ENCODE measurements around the gene SEMA4C. TPM values are rescaled to one million over a fixed set of nuclear protein-coding genes. Genes with fewer than 3 reads are reported as not detected.

The SEMA4C gene
- total and polyA plus RNA-seq, 9 of the 15 experiments (the other 6 are each of a cell fraction or from before 2014, with no cell fraction given): 0.32 to 59.7 (median 23.9) TPM

DNA sequence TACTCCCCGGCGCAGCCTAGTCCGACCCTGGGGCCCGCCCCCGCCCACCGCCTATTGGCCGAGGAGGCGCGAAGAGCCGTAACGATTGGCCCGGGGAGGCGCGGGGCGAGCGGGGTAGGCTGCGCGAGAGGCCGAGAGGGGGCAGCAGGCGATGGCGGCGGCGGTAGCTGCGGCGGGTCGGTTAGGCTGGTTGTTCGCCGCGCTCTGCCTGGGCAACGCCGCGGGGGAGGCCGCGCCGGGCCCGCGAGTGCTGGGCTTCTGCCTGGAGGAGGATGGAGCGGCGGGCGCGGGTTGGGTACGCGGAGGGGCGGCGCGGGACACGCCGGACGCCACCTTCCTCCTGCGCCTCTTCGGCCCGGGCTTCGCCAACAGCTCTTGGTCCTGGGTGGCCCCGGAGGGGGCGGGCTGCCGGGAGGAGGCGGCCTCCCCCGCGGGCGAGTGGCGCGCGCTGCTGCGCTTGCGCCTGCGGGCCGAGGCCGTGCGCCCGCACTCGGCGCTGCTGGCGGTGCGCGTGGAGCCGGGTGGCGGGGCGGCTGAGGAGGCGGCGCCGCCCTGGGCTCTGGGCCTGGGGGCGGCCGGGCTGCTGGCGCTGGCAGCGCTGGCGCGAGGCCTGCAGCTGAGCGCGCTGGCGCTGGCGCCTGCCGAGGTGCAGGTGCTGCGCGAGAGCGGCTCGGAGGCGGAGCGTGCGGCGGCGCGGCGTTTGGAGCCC is 53.6 kb downstream of the SEMA4C start, which contains the start of gene CNNM3 (continued):
- TF ChIP-seq, protein P1, sequence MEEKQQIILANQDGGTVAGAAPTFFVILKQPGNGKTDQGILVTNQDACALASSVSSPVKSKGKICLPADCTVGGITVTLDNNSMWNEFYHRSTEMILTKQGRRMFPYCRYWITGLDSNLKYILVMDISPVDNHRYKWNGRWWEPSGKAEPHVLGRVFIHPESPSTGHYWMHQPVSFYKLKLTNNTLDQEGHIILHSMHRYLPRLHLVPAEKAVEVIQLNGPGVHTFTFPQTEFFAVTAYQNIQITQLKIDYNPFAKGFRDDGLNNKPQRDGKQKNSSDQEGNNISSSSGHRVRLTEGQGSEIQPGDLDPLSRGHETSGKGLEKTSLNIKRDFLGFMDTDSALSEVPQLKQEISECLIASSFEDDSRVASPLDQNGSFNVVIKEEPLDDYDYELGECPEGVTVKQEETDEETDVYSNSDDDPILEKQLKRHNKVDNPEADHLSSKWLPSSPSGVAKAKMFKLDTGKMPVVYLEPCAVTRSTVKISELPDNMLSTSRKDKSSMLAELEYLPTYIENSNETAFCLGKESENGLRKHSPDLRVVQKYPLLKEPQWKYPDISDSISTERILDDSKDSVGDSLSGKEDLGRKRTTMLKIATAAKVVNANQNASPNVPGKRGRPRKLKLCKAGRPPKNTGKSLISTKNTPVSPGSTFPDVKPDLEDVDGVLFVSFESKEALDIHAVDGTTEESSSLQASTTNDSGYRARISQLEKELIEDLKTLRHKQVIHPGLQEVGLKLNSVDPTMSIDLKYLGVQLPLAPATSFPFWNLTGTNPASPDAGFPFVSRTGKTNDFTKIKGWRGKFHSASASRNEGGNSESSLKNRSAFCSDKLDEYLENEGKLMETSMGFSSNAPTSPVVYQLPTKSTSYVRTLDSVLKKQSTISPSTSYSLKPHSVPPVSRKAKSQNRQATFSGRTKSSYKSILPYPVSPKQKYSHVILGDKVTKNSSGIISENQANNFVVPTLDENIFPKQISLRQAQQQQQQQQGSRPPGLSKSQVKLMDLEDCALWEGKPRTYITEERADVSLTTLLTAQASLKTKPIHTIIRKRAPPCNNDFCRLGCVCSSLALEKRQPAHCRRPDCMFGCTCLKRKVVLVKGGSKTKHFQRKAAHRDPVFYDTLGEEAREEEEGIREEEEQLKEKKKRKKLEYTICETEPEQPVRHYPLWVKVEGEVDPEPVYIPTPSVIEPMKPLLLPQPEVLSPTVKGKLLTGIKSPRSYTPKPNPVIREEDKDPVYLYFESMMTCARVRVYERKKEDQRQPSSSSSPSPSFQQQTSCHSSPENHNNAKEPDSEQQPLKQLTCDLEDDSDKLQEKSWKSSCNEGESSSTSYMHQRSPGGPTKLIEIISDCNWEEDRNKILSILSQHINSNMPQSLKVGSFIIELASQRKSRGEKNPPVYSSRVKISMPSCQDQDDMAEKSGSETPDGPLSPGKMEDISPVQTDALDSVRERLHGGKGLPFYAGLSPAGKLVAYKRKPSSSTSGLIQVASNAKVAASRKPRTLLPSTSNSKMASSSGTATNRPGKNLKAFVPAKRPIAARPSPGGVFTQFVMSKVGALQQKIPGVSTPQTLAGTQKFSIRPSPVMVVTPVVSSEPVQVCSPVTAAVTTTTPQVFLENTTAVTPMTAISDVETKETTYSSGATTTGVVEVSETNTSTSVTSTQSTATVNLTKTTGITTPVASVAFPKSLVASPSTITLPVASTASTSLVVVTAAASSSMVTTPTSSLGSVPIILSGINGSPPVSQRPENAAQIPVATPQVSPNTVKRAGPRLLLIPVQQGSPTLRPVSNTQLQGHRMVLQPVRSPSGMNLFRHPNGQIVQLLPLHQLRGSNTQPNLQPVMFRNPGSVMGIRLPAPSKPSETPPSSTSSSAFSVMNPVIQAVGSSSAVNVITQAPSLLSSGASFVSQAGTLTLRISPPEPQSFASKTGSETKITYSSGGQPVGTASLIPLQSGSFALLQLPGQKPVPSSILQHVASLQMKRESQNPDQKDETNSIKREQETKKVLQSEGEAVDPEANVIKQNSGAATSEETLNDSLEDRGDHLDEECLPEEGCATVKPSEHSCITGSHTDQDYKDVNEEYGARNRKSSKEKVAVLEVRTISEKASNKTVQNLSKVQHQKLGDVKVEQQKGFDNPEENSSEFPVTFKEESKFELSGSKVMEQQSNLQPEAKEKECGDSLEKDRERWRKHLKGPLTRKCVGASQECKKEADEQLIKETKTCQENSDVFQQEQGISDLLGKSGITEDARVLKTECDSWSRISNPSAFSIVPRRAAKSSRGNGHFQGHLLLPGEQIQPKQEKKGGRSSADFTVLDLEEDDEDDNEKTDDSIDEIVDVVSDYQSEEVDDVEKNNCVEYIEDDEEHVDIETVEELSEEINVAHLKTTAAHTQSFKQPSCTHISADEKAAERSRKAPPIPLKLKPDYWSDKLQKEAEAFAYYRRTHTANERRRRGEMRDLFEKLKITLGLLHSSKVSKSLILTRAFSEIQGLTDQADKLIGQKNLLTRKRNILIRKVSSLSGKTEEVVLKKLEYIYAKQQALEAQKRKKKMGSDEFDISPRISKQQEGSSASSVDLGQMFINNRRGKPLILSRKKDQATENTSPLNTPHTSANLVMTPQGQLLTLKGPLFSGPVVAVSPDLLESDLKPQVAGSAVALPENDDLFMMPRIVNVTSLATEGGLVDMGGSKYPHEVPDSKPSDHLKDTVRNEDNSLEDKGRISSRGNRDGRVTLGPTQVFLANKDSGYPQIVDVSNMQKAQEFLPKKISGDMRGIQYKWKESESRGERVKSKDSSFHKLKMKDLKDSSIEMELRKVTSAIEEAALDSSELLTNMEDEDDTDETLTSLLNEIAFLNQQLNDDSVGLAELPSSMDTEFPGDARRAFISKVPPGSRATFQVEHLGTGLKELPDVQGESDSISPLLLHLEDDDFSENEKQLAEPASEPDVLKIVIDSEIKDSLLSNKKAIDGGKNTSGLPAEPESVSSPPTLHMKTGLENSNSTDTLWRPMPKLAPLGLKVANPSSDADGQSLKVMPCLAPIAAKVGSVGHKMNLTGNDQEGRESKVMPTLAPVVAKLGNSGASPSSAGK (IDR thresholded peaks at IDR 0.05): no peak
- TF ChIP-seq, protein P2, sequence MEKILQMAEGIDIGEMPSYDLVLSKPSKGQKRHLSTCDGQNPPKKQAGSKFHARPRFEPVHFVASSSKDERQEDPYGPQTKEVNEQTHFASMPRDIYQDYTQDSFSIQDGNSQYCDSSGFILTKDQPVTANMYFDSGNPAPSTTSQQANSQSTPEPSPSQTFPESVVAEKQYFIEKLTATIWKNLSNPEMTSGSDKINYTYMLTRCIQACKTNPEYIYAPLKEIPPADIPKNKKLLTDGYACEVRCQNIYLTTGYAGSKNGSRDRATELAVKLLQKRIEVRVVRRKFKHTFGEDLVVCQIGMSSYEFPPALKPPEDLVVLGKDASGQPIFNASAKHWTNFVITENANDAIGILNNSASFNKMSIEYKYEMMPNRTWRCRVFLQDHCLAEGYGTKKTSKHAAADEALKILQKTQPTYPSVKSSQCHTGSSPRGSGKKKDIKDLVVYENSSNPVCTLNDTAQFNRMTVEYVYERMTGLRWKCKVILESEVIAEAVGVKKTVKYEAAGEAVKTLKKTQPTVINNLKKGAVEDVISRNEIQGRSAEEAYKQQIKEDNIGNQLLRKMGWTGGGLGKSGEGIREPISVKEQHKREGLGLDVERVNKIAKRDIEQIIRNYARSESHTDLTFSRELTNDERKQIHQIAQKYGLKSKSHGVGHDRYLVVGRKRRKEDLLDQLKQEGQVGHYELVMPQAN (IDR thresholded peaks at IDR 0.05; ENCODE audit: borderline replicate concordance): no peak
